HG03460 (cell line): Measurements from ENCODE around the gene ABCA3.
A peak's percentile ranks its signal among the peaks of the same experiment; 100 is the strongest.
"Not testable (repeated sequence)": the region's sequence is repeated elsewhere in the genome, so short reads cannot be mapped to it uniquely, and the experiment has no call there.

Experiments used
- ATAC-seq: cut with Tn5 transposase; IDR thresholded peaks from one replicate; pipeline ENCODE4 v1.9.1; 2021; ENCODE audit not compliant: unreplicated experiment

Gene ABCA3

GRCh38 chr16:2282262-2282661 lies 58.3 kb downstream of the ABCA3 start:
- ATAC-seq = no peak

DNA sequence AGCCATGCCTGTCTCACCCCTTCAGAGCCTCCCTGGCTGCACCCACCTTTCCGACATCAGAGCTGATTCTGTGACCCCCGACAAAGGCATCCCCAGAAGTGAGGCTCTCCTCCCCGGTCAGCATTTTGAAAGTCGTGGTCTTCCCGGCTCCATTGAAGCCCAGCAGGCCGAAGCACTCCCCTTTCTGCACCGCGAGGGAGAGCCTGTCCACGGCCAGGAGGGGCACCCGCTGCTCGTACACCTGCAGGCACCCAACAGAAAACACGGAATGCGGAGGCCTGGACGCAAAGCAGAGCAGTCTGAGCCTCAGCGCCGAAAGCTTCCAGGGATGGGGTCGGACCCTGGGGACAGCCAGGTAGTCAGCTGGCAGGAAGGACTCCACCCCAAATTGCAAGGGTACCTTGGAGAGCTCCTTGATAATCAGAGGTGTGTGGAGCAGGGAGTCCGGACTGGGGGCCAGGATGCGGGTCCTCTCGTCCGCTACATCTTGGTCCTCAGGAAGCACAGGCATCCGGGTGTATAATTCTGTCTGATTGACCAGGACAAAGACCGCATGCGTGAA lies 59.5 kb downstream of the ABCA3 start:
- no peak for ATAC-seq

GRCh38 chr16:2280461-2280860 lies 60.1 kb downstream of the ABCA3 start:
- no peak for ATAC-seq

- ATAC-seq = no peak
These were observed 61.4 kb downstream of the ABCA3 start for GRCh38 chr16:2278956-2279800.

- ATAC-seq = no peak
These were observed 62.3 kb downstream of the ABCA3 start for GRCh38 chr16:2278272-2278608.

DNA sequence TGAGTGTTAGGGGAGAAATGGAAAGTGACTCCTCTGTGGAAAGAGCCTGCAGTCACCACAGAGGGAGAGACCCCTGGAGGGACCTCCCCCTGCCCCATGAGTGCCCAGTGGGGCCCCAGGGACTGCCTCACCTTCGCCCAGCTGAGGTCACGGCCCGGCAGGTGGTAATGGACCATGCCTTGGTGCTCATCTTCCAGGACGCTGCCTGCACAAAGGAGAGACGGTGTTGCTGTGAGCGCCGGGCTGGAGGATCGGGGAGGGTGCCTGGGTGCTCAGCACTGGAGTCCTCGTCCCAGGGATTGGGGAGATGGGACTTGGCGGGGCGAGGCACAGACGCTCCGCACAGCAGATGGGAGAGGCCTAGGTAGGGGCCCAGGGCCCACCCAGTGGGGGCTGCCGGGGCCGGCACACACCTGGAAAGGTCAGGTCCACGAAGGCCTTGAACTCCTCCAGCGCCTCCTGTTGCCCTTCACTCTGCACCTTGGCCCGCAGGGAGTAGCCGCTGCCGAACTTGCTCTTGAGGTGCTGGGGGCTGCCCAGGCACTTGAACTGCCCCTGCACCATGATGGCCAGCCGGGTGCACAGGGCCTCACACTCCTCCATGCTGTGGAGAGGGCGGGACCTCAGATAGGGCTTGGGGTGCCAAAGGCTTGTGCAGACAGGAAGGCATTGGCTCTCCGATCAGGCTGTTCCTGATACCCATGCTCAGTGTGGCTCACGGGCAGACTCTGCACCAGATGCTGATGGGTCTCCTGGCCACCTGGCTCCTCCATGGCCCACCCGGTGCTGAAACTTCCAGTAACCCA lies 62.9 kb downstream of the ABCA3 start:
- ATAC-seq = no peak

DNA sequence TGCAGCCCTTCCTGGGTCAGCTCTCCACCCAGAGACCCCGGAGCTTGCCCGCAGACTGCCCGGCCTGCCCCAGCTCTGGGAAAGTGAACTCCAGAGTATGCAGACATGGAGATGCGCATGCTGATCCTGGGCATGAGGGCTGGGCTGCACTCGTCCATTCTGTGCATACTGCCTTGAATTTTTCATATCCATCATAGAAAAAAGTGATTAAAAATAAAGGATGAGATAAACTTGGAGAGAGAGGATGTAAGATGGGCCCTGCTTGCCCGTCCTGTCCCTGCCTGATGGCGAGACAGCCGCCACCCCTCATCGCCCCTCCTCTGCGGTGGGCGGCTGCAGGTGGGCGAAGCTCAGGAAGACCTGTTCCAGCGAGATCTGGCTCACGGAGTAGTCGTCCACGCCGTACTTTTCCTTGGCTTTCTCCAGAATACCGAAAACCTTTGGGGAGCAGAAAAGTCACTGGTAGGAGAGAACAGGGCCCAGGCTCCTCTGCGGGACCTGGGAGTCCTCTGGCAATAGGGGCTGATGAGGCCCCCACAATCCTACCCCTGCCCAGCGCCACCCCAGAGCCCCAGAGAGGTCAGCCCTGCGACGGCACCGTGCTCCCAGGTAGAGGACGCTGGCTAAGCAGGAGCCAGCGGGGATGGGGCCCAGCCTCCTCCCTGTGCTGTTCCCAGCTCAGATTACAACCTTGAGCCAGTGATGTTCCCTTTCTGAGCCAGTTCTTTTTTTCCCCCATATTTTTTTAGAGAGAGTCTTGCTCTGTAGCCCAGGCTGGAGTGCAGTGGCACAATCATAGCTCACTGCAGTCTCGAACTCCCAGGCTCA lies 63.9 kb downstream of the ABCA3 start:
- no peak for ATAC-seq

DNA sequence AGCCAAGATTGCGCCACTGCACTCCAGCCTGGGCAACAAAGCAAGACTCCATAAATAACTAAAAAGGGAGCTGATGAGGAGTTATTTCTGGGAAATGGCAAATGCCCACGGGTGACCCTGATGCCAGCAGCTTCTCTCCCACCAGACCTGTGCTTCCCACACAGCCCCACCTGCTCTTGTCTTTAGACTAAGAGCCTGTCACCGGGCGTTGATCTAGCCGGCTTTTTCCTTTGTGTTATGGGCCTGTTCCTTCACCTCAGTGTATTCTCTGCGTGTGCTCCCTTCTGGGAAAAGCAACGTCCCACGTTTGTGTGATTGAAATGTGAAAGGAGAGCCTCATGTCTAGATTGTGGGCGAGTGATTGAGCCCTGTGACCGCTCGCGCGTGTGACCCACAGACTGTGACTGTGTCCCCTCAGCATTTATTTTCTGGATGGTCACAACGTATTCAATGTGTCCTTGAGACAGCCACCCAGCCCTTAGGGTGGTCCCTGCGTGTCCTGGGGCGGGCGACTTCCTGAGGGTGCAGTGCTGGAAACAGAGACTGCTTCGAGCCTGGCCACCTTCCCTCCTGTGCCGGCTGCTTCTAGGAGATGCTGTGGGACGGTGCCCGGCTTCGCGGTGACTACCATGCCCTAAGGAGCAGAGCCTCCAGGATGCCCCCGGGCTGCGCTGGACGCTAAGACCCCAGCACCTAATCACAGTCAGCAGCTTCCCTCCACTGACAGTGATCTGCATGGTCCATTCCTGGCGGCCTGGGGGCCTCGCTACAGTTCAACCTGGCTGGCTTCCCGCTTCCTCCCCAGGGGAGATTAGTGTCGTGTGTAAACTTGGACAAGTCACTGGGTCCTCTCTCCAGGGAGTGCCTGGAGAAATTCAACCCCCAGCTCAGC lies 64.8 kb downstream of the ABCA3 start:
- ATAC-seq = no peak

- no peak for ATAC-seq
These were observed 66.6 kb downstream of the ABCA3 start for GRCh38 chr16:2273931-2274330.

GRCh38 chr16:2273484-2273883 lies 67.0 kb downstream of the ABCA3 start:
- no peak for ATAC-seq

GRCh38 chr16:2271848-2272461 lies 68.6 kb downstream of the ABCA3 start:
- no peak for ATAC-seq

DNA sequence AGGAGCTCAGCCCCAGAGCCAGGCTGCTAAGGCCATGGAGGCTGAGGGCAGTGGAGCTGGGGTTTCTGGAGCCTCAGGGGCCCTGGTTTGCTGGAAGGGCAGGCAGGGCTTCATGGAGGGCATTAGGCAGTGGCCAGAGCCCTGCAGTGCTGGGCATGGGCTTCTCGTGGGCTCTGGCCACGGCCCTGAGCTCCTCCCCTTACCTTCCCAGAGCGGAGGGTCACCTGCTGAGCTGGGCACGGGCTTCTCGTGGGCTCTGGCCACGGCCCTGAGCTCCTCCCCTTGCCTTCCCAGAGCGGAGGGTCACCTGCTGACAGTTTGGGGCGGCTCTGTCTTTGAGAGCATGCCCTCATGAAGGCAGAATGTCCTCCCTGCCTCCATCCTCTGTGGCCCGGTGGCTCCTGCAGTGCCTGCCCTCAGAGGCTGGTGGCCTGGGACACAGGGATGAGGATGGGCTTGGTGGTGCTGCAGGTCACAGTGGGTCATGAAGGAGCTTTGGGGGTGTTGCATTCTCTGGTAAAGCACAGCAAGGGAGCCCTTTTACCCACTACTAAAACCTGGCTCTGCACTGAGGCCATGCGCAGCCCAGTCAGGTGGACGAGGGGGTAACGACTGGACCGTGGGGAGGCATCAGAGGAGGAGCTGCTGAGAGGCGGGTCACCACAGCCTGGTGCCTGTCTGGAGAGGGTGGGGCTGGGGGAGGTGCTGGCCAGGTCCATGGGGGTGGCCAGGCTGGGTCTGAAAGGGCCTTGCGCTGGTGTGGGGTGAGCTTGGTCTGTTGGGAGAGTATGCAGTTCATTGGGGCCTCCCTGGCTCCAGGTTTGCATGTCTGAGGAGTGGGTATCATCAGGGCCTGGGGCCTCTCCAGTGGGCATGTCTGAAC lies 69.7 kb downstream of the ABCA3 start:
- no peak for ATAC-seq

GRCh38 chr16:2270070-2270462 lies 70.5 kb downstream of the ABCA3 start:
- no peak for ATAC-seq

DNA sequence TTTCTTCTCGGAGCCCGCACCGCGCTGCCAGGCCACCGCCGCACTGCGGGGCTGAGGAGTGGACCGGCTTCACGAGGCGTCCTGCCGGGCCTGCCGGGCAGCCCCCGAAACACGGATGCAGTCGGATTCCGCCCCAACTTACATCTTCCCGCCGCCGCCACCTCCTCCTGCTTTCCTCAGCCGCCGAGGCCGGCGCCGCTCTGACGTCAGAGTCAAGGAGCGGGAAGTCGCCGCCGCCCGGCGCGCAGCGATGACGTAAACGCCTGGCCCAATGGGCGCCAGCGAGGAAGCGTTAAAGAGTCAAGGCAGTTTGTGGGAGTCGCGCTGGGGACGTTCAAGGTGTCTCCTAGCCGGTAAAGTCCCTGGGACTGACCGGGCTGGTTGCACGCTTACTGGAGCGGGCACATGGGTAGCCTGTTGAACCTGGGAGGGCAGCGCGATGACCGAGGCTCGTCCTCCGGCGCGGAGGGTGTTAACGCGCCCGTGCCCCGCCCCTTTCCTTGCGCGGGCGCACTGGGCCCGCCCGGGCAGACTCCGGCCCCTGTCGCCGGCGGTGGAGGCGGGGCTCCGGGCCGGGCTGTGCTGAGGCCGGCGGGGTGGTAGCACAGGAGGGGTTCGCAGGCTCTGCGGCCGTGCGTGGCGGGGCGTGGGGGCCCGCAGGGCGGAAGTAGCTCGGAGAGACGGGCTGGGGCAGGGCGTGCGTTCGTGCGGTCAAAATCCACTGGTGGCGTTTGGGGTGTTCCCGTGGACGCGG lies 72.4 kb downstream of the ABCA3 start, which contains the start of gene RNPS1:
Gene RNPS1, minus strand, starts transcription at position 214 of the 754 bp plus-strand sequence. CDS start 3,483 bp downstream, outside the sequence.
- peak; percentile 58 for ATAC-seq

DNA sequence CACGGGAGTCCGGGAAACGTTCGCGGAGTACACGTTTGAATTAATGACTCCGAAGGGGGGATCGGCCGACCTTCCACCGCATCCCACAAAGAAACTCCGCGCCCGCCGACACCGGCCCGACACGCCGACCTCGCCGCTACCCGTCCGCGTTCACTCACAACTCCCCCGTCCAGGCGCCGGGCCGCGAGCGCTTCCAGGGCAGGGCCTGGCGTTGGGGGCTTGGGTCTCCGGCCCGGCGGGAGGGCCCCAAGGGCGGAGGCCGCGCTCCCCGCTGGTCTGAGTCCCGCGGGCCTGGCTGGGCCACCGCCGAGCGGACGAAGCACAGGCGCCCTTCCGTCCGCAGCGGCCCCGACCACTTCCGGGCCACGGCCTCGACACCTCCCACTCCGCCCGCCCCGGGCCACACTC lies 73.0 kb downstream of the ABCA3 start:
- peak; percentile 57 for ATAC-seq

DNA sequence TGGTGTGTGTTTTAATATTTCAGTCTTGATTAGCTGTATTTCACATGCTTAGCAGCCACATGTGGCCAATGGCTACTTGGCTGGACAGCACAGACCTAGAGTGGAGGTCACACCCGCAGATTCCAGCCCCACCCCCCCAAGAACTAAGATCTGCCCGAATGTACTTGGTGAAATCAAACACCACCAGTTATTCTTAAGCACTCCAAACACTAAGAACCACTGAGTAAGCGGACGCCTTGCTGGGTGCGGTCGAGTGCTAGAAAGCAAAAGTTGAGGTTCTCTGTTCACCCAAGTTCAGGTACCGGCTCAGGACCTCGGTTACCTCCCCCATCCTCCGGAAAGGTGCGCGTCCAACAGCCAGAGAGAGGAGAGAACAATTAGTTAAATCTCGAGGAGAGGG lies 73.6 kb downstream of the ABCA3 start:
- ATAC-seq = not testable (repeated sequence)

- not testable (repeated sequence) for ATAC-seq
These were observed 77.5 kb downstream of the ABCA3 start for GRCh38 chr16:2263026-2263425.

DNA sequence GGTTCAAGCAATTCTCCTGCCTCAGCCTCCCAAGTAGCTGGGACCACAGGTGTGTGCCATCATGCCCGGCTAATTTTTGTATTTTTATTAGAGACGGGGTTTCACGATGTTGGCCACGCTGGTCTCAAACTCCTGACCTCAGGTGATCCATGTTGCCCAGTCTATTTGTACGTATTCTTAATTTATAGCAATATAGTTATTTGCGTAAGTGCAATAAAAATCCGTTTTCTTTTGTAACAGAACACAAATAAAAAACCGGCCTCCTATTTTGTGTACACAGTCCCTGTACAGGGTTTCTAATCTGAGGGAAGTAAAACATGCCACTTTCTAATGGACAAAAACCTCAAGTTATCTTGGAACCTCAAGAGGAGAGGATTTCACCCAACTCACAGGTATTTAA lies 80.3 kb downstream of the ABCA3 start:
- no peak for ATAC-seq
